HL-60 (cell line): ENCODE measurements around the gene NHERF2.

ENCODE experiments used
- DNase-seq, 2 experiments: peaks; one replicate each; pipeline ENCODE4 v3.0.0-alpha.2; 2010 to 2020; ENCODE audit warnings: low read depth in 1 of 2, low spot score in 1 of 2
- H3K27ac ChIP-seq: fragments of 250-450 bp; sonication (Bioruptor Pico); replicated peaks from 2 replicates; pipeline ENCODE4 v1.5.1; 2020; ENCODE audit warnings: mild to moderate bottlenecking, moderate library complexity
- H3K27me3 ChIP-seq: fragments of 250-450 bp; sonication (Bioruptor Pico); 2 replicates; pipeline ENCODE4 v1.5.1; 2021; ENCODE audit warnings: mild to moderate bottlenecking, moderate library complexity; ENCODE audit not compliant: insufficient read depth, poor library complexity, severe bottlenecking
- H3K4me3 ChIP-seq: replicated peaks from 2 replicates; pipeline ENCODE4 v1.5.1; 2011; ENCODE audit warnings: mild to moderate bottlenecking, control low read depth, low read length; ENCODE audit not compliant: insufficient read depth
- CTCF ChIP-seq: IDR thresholded peaks from one replicate; pipeline ENCODE4 v1.5.1; 2011; ENCODE audit warnings: low read length, control low read depth, inconsistent platforms; ENCODE audit not compliant: insufficient read depth
- GABPA ChIP-seq: IDR thresholded peaks from 2 replicates; pipeline ENCODE4 v1.6.1; 2012; ENCODE audit warnings: low read depth
- POLR2AphosphoS5 ChIP-seq: IDR thresholded peaks from 2 replicates; pipeline ENCODE4 v1.6.1; 2012; ENCODE audit warnings: low read depth
- REST ChIP-seq: IDR thresholded peaks from 2 replicates; pipeline ENCODE4 v1.6.1; 2012; ENCODE audit warnings: low read depth; ENCODE audit not compliant: insufficient replicate concordance
- SPI1 ChIP-seq: IDR thresholded peaks from 2 replicates; pipeline ENCODE4 v1.6.1; 2012; ENCODE audit warnings: low read depth, mild to moderate bottlenecking, borderline replicate concordance
- long read RNA-seq: library from polyadenylated mRNA; unstranded; transcript quantifications from one replicate; pipeline ENCODE4 v2.0.0, GENCODE V29; 2020

Gene NHERF2
- long read RNA-seq = 0 reads

GRCh38 chr16:2026461-2027023 lies at the start of gene NHERF2:
Gene NHERF2, plus strand, starts transcription at chr16:2026902. Its CDS starts 104 bp downstream, at chr16:2027006.
- TF ChIP-seq POLR2AphosphoS5 (no peak), GABPA (no peak), REST (no peak), CTCF (no peak), SPI1 (no peak)
- no peak within 1 kb of the TSS for H3K4me3 ChIP-seq
- H3K27me3 ChIP-seq = peaks cover 22% of the 10 kb centered on the region
- H3K27ac ChIP-seq = no peak within 1 kb of the TSS
- no peak for DNase-seq

GRCh38 chr16:1976951-1977874 lies 49.5 kb upstream of the NHERF2 start:
- Histone ChIP-seq H3K27ac (no peak overlapping the region), H3K27me3 (peaks cover 19% of the 10 kb centered on the region), H3K4me3 (no peak overlapping the region)
- no peak for DNase-seq
- no peak for TF ChIP-seq CTCF

GRCh38 chr16:1977875-1978268 lies 48.8 kb upstream of the NHERF2 start:
- no peak for DNase-seq
- no peak overlapping the region for H3K27ac ChIP-seq
- peaks cover 21% of the 10 kb centered on the region for H3K27me3 ChIP-seq
- TF ChIP-seq SPI1 (no peak), REST (no peak), POLR2AphosphoS5 (no peak), CTCF (no peak), GABPA (no peak)
- no peak overlapping the region for H3K4me3 ChIP-seq
